ENCODE results near the gene SOX4. TPM values are rescaled to one million over a fixed set of nuclear protein-coding genes. Genes with fewer than 3 reads are reported as not detected.
A peak's percentile ranks its signal among the peaks of the same experiment; 100 is the strongest.

SOX4 gene
- total RNA-seq, 1 donor from 2014 or later = 10.4 TPM

DNA sequence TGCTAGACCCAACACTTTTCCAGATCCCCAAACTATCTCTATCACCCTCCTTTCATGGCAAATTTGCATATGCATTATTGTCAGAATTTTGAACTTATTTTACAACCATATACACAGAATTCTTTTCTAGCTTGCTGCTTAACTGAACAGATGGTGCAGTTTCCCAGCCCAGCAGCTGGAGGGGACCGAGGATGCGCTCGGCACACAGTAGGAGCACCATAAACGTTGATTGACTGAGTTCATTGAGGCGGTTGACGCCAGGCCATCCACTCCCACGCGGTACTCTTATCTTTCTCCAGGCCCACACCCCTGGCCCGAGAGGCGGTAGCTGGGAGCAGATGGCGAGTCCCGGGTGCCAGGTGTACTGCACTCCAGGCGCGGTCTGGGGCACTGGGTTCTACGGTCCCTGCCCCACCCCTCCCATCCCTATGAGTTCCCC lies 6.8 kb upstream of the SOX4 start:
- peak overlapping the region; percentile 66 to 79 for H3K4me3 ChIP-seq
- intact Hi-C loops (cut with DNase I) = loop anchor here (5.0 to 10.0 kb wide), 2 partner anchors 552 to 709 kb away; no protein-coding TSS in a partner anchor
- H3K27ac ChIP-seq = peak overlapping the region; percentile 71 to 76
- peaks cover 0 to 4% of the 10 kb centered on the region in 2 donors for H3K4me1 ChIP-seq
- H3K27me3 ChIP-seq = no peaks in the 10 kb centered on the region
- TF ChIP-seq CTCF (IDR thresholded peaks at IDR 0.05) = no peak
- no peaks in the 10 kb centered on the region for H3K36me3 ChIP-seq
- peaks cover 8 to 11% of the 10 kb centered on the region in 2 donors for H3K9me3 ChIP-seq
- DNase-seq (ENCODE audit: low spot score in 2 of 2) = no peak

- peak in 1 of 2 donors; percentile 74 for DNase-seq (ENCODE audit: low spot score in 2 of 2)
- Histone ChIP-seq H3K4me1 (peaks cover 0 to 4% of the 10 kb centered on the region in 2 donors), H3K36me3 (no peaks in the 10 kb centered on the region), H3K4me3 (peak overlapping the region; percentile 66 to 79), H3K27me3 (no peaks in the 10 kb centered on the region), H3K9me3 (peaks cover 3 to 5% of the 10 kb centered on the region in 2 donors), H3K27ac (peak overlapping the region; percentile 71 to 76)
- intact Hi-C loops (cut with DNase I) = loop anchor here (5.0 to 10.0 kb wide), 2 partner anchors 553 to 710 kb away; no protein-coding TSS in a partner anchor
- TF ChIP-seq CTCF (IDR thresholded peaks at IDR 0.05) = peak in 1 of 3 experiments; percentile 9
Measured at GRCh38 chr6:21587179-21587960, 6.2 kb upstream of the SOX4 start.

GRCh38 chr6:21587961-21588480 lies 5.5 kb upstream of the SOX4 start:
- Histone ChIP-seq H3K36me3 (no peaks in the 10 kb centered on the region), H3K9me3 (no peaks in the 10 kb centered on the region), H3K27me3 (no peaks in the 10 kb centered on the region), H3K4me3 (peak overlapping the region; percentile 66 to 79), H3K27ac (peak overlapping the region; percentile 71 to 76), H3K4me1 (peaks cover 0 to 6% of the 10 kb centered on the region in 2 donors)
- TF ChIP-seq CTCF (IDR thresholded peaks at IDR 0.05) = no peak
- peak in 1 of 2 donors; percentile 71 for DNase-seq (ENCODE audit: low spot score in 2 of 2)
- intact Hi-C loops (cut with DNase I) = loop anchor here (2.0 to 10.0 kb wide), 4 partner anchors 553 to 1023 kb away; no protein-coding TSS in a partner anchor

GRCh38 chr6:21588481-21589351 lies 4.8 kb upstream of the SOX4 start:
- Histone ChIP-seq H3K36me3 (no peaks in the 10 kb centered on the region), H3K27me3 (no peaks in the 10 kb centered on the region), H3K9me3 (no peaks in the 10 kb centered on the region), H3K4me1 (peaks cover 0 to 8% of the 10 kb centered on the region in 2 donors), H3K27ac (peak overlapping the region; percentile 71 to 76), H3K4me3 (peak overlapping the region; percentile 66 to 79)
- DNase-seq (ENCODE audit: low spot score in 2 of 2) = peak in 1 of 2 donors; percentile 75
- TF ChIP-seq CTCF (IDR thresholded peaks at IDR 0.05) = no peak
- intact Hi-C loops (cut with DNase I) = loop anchor here (2.0 to 10.0 kb wide), 4 partner anchors 554 to 1024 kb away; no protein-coding TSS in a partner anchor

All from ascending aorta (tissue), 2 donors.